Natural killer cell treated with Interleukin-12 subunit alpha and Interleukin-12 subunit beta and Interleukin-15 and Interleukin-18, amount 100 ng/mL, for 72 hours (primary cell): ENCODE data around the gene MAP3K20. TPM values are rescaled to one million over a fixed set of nuclear protein-coding genes. Genes with fewer than 3 reads are reported as not detected.

Experiments
- ATAC-seq, 2 donors: fragments of 150-1000 bp; cut with Tn5 transposase in 1 of 2; sonication (Bioruptor Pico), chemical (Tn5 transposase) in 1 of 2; 2 replicates each; pipeline ENCODE4 v1.10.0; 2021
- DNase-seq: peaks from one replicate; pipeline ENCODE4 v3.0.0; 2022; ENCODE audit warnings: low spot score
- H3K27ac Mint-ChIP-seq, 2 donors: 1 replicate in 1 of 2; 2 replicates in 1 of 2; pipeline ENCODE4 v1.8.0; 2022; ENCODE audit warnings: mixed read lengths in 2 of 2, mild to moderate bottlenecking in 1 of 2, moderate library complexity in 1 of 2
- H3K27me3 Mint-ChIP-seq, 2 donors: 1 replicate in 1 of 2; 2 replicates in 1 of 2; pipeline ENCODE4 v1.8.0; 2022; ENCODE audit warnings: mixed read lengths in 2 of 2
- H3K36me3 Mint-ChIP-seq: one replicate; pipeline ENCODE4 v1.8.0; 2022; ENCODE audit warnings: mixed read lengths
- H3K4me1 Mint-ChIP-seq, 2 donors: 1 replicate in 1 of 2; 2 replicates in 1 of 2; pipeline ENCODE4 v1.8.0; 2022; ENCODE audit warnings: low read depth in 2 of 2, mixed read lengths in 2 of 2, mild to moderate bottlenecking in 1 of 2
- H3K4me3 Mint-ChIP-seq: one replicate; pipeline ENCODE4 v1.8.0; 2022; ENCODE audit warnings: mixed read lengths
- H3K9me3 Mint-ChIP-seq: 2 replicates; pipeline ENCODE4 v1.8.0; 2022; ENCODE audit warnings: mixed read lengths
- total RNA-seq, 2 donors: library from RNA; stranded (reverse); gene quantifications; one replicate each; pipeline ENCODE4 v1.2.3, GENCODE V29; 2022

Gene MAP3K20
- total RNA-seq, 2 donors from 2014 or later, result 30.1 to 76.8 TPM

DNA sequence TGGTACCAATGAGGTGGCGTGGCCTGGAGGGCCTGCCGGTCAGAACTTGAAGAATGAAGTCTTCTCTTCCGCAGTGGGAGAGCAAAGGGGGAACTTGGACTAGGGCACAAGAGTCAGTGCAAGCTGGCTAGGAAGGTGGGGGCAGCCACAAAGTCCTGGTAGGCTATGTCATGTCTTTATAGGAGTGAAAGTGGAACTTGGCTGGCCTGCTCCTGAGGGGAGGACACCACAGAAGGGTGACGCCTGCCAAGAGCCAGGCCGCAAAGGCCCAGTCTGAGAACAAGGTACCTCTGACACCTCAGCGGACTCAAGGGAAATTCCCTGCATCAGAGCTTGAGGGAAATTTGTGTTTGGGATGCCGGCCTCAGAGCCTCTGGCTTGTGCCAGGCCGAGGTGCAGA, 32.2 kb upstream of the MAP3K20 start:
- DNase-seq, result no peak
- Mint-ChIP-seq H3K9me3 (no peaks in the 10 kb centered on the region), H3K27me3 (peaks cover 0 to 9% of the 10 kb centered on the region in 2 donors), H3K4me1 (peaks cover 0 to 2% of the 10 kb centered on the region in 2 donors), H3K36me3 (no peaks in the 10 kb centered on the region), H3K4me3 (no peak overlapping the region), H3K27ac (no peak overlapping the region)
- peak; percentile 27 to 43 for ATAC-seq

DNA sequence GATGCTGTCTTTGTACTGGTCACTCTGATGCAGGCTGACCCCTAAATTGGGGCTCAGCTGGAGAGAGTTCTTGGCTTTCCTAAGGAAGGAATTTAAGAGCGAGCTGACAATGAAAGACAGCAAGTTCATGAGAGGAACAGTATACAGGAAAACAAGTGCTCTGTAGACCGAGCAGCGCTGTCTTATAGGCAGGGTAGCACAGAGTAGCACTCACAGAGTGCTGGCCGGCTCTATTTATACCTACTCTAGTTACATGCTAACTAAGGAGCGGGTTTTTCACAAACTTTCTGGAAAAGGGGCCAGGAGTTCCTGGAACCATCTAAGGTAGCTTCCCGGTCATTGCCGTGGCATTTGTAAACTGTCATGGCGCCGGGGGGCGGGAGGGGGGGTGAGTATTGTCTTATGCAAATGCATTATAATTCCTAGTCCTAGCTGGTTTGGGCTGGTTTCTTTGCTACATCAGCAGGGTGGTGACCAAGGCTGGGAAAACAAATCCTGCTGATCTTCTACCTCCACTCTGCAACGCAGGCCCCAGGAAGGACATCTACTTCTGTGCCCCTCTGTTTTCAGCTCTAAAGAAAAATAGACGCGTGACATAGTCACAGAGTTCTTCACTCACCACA, 31.6 kb upstream of the MAP3K20 start:
- H3K4me3 Mint-ChIP-seq, result no peak overlapping the region
- H3K36me3 Mint-ChIP-seq, result no peaks in the 10 kb centered on the region
- no peak overlapping the region for H3K27ac Mint-ChIP-seq
- ATAC-seq (peak; percentile 6 to 21), DNase-seq (no peak)
- peaks cover 3 to 6% of the 10 kb centered on the region in 2 donors for H3K4me1 Mint-ChIP-seq
- H3K27me3 Mint-ChIP-seq, result peaks cover 0 to 10% of the 10 kb centered on the region in 2 donors
- H3K9me3 Mint-ChIP-seq, result no peaks in the 10 kb centered on the region

DNA sequence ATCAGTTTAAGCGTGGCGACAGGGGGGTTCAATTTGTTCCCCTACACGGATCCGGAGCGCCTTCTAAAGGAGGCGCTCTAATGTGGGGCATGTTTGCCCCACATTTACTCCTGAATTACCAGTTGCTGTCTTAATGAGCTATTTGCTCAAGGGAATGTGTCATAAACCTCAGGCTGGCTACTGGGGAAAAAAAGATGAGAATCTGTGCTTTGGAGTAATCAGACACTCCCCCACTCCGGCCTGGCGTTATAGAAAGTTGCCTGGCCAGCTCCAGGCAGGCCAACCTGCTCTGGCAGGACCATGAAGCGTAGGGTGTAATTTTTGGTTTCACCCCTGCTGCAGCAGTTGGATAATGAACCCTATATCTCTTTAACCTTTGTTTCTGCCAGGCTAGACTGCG, 31.0 kb upstream of the MAP3K20 start:
- H3K27ac Mint-ChIP-seq, result no peak overlapping the region
- H3K27me3 Mint-ChIP-seq, result peaks cover 0 to 13% of the 10 kb centered on the region in 2 donors
- peaks cover 8 to 13% of the 10 kb centered on the region in 2 donors for H3K4me1 Mint-ChIP-seq
- H3K9me3 Mint-ChIP-seq, result no peaks in the 10 kb centered on the region
- H3K36me3 Mint-ChIP-seq, result no peaks in the 10 kb centered on the region
- no peak for ATAC-seq
- DNase-seq, result no peak
- no peak overlapping the region for H3K4me3 Mint-ChIP-seq

DNA sequence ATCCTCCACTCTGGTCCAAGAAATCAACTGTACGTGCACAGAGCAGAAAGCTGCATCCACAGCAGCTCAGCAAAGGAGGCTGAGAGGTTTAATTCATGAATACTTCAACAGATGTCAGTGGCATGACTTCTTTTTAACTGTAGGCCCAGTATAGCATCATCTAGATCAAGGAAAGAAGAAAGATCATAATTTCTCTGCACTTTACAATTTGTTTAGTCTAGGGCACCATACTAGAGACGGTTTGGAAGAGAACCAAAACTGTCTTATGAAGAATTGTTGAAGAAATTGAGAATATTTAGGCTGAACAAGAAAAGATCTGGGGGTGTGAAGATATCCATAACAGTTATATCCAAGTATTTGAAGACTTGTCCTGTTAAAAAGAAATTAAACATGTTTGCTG, 30.5 kb upstream of the MAP3K20 start:
- H3K27me3 Mint-ChIP-seq, result peaks cover 0 to 13% of the 10 kb centered on the region in 2 donors
- peaks cover 8 to 18% of the 10 kb centered on the region in 2 donors for H3K4me1 Mint-ChIP-seq
- DNase-seq (no peak), ATAC-seq (no peak)
- no peak overlapping the region for H3K4me3 Mint-ChIP-seq
- H3K27ac Mint-ChIP-seq, result no peak overlapping the region
- H3K9me3 Mint-ChIP-seq, result no peaks in the 10 kb centered on the region
- no peaks in the 10 kb centered on the region for H3K36me3 Mint-ChIP-seq

DNA sequence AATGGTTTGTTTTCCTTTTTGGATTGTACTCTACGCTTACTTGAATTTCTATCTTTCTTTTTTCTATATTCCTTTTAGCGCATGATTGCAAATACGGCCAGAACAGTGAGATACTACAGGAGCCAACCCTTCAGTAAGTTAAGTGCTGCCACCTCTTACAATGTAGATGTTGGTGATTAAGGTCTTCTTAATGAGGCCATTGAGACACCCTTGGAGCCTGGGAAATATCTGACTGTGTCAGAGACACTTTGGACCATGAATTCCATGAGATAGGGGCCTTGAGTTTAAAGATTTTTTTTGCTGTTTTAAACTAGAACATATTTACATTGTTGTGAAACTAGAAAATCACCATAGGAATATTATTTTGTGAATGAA, 27.1 kb upstream of the MAP3K20 start:
- Mint-ChIP-seq H3K4me3 (peak overlapping the region; percentile 52), H3K27me3 (peaks cover 19 to 21% of the 10 kb centered on the region in 2 donors), H3K27ac (peak overlapping the region; percentile 36 to 77), H3K4me1 (peaks cover 8 to 18% of the 10 kb centered on the region in 2 donors), H3K36me3 (no peaks in the 10 kb centered on the region), H3K9me3 (no peaks in the 10 kb centered on the region)
- no peak for ATAC-seq
- no peak for DNase-seq

DNA sequence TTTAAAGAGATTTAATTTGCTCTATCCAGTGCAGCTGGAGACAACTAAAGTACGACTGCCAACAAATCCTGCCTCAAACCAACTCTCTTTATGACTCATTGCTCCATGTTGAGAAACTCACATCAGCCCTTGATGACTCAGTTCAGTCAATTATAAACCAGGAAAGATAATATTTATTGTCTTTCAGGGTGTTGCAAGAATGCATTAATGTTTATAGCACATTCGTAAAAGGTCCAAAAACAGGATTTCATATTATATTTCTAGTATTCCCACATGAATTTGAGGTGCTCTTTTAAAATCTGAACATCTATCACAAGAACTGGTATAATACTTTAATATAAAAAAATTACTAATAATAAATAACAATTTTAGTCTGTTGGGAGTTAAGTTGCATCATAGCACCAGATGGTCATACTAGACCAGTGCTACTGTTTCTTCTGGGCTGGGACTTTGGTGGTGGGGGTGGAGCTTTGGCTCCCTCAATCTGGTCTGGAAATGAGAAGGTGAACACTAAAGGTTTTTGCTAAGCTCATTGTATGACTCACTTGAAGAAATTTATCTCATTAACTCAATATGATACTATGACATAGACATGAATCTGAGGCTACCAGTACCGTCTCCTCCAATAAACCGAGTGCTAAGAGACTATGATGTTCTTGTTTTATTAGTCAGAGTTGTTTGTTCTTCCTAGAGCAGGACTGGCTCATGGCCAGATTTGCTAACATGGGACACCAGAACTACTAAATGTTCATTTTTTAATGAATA, 26.6 kb upstream of the MAP3K20 start:
- peaks cover 8 to 18% of the 10 kb centered on the region in 2 donors for H3K4me1 Mint-ChIP-seq
- DNase-seq, result no peak
- peak overlapping the region; percentile 36 to 77 for H3K27ac Mint-ChIP-seq
- no peaks in the 10 kb centered on the region for H3K36me3 Mint-ChIP-seq
- H3K4me3 Mint-ChIP-seq, result peak overlapping the region; percentile 52
- H3K9me3 Mint-ChIP-seq, result no peaks in the 10 kb centered on the region
- H3K27me3 Mint-ChIP-seq, result peaks cover 21 to 23% of the 10 kb centered on the region in 2 donors
- ATAC-seq, result peak; percentile 83 to 96

DNA sequence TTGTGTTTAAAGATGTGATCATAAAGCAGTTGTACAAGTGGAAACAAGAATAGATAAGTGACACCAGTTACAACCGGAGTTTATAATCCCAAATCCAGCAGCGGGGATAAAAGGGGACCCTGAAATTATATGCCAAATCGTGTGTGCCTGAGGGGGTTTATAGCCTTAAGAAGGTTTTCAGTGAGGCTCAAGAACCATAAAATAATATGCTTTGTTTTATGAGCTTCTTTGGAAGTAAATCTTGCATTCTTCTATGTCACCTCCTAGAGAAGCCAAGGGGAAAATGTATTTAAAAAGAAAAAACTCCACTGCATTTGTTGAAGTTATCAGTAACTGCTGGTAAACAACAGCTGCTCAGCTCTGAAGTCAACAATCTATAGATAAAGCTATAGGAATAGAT, 25.8 kb upstream of the MAP3K20 start:
- ATAC-seq (no peak), DNase-seq (no peak)
- peak overlapping the region; percentile 52 for H3K4me3 Mint-ChIP-seq
- H3K27ac Mint-ChIP-seq, result peak overlapping the region; percentile 36 to 77
- no peaks in the 10 kb centered on the region for H3K9me3 Mint-ChIP-seq
- peaks cover 8 to 18% of the 10 kb centered on the region in 2 donors for H3K4me1 Mint-ChIP-seq
- H3K27me3 Mint-ChIP-seq, result peaks cover 21 to 28% of the 10 kb centered on the region in 2 donors
- no peaks in the 10 kb centered on the region for H3K36me3 Mint-ChIP-seq

DNA sequence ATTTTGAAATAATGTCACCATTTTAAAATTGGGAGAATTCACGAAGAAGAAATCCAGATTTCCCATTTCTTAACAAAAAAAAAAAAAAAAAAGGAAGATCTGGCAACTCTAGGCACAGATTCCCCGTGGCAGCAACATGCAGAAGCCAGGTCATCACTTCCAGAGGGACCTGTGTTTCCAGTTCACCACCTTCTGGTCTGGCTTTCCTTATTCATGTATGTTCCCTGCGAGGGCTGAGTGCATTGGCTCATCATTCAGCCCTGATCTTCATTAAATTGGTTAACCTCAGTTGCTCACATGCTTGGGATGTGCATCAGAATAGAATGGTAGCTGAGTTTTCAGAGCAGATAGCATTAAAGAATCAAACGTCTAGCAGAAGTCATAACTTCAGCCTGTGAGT, 25.0 kb upstream of the MAP3K20 start:
- no peak for DNase-seq
- H3K9me3 Mint-ChIP-seq, result no peaks in the 10 kb centered on the region
- peak overlapping the region in 1 of 2 donors; percentile 51 for H3K27ac Mint-ChIP-seq
- H3K4me1 Mint-ChIP-seq, result peaks cover 8 to 18% of the 10 kb centered on the region in 2 donors
- peaks cover 27 to 37% of the 10 kb centered on the region in 2 donors for H3K27me3 Mint-ChIP-seq
- no peak for ATAC-seq
- no peak overlapping the region for H3K4me3 Mint-ChIP-seq
- no peaks in the 10 kb centered on the region for H3K36me3 Mint-ChIP-seq

DNA sequence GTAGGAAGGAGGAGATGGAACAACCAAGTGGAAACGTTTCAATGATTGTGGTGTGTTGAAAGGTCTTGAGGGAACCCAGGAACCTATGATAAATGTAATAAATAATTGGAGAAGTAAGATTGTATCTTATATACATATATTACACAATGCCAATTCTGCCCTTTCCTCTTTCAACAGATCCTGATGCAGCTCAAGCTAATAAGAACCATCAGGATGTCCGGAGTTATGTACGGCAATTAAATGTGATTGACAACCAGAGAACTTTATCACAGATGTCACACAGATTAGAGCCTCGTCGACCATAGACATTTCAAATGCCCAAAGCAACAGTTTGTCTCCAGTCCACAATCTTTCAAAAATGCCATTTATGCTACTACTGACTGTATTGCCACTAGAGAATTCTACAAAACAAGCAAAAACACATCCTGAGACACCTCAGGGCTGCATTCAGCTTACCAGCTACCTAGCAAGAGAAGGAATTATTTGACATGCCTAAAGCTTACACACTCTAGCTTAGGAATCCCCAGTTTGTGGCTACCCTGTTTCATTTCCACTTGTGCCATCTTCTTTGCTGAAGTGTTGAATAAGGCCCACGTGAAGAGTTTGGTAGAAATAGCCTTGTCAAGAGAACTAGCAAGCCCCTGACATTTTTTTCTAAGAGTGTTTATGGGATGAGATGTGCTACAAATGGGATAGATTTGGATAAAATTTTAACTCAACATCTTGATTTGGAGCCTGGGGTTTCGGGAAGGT, 24.0 kb upstream of the MAP3K20 start:
- ATAC-seq (no peak), DNase-seq (no peak)
- H3K4me1 Mint-ChIP-seq, result peaks cover 8 to 18% of the 10 kb centered on the region in 2 donors
- H3K36me3 Mint-ChIP-seq, result no peaks in the 10 kb centered on the region
- H3K27me3 Mint-ChIP-seq, result peaks cover 29 to 37% of the 10 kb centered on the region in 2 donors
- no peak overlapping the region for H3K4me3 Mint-ChIP-seq
- no peaks in the 10 kb centered on the region for H3K9me3 Mint-ChIP-seq
- no peak overlapping the region for H3K27ac Mint-ChIP-seq

DNA sequence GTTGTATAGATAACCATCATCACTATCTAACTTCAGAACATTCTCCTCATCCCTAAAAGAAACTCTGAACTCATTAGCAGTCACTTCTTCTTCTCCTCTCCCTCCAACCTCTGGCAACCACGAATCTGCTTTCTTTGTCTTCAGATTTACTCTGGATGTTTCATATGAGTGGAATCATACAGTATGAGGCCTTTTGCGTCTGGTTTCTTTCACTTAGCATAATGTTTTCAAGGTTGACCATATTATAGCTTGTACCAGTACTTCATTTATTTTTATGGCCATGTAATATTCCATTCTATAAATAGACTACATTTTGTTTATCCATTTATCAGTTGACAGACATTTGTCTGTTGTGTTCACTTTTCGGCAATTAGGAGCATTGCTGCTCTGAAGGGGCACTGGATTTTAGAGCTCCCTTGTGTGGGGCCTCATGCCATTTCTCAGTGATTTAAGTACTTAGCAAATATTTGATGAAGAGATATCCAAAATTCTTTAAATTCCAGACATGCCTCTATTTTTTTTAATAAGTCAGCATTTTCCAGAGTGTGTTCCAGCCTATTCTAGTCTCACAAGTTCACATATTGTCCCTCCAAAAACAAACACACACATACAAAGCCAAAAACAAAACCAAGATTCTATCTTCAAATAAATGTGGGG, 22.5 kb upstream of the MAP3K20 start:
- peaks cover 8 to 18% of the 10 kb centered on the region in 2 donors for H3K4me1 Mint-ChIP-seq
- H3K27me3 Mint-ChIP-seq, result peaks cover 32 to 46% of the 10 kb centered on the region in 2 donors
- no peaks in the 10 kb centered on the region for H3K9me3 Mint-ChIP-seq
- DNase-seq, result no peak
- no peak for ATAC-seq
- H3K36me3 Mint-ChIP-seq, result no peaks in the 10 kb centered on the region
- H3K4me3 Mint-ChIP-seq, result no peak overlapping the region
- no peak overlapping the region for H3K27ac Mint-ChIP-seq

DNA sequence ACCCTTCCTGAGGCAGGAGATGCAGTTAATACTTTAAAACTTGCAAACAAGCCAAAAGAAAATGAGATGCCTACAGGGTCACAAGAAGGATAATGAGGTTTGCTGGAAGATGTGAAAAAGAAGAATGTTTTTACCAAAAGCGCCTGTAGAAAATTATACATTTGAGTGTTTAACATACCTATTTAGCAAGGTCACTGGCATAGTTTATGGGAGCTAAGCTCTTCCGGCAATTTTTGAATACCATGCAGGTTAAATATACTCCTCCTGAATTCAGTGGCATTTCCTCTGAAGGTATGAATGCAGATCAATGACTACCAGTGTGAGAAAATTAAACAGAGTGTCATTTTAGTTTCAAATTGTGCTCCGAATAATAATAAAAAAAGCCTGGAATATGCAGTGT, 21.2 kb upstream of the MAP3K20 start:
- Mint-ChIP-seq H3K9me3 (no peaks in the 10 kb centered on the region), H3K4me1 (peaks cover 4 to 7% of the 10 kb centered on the region in 2 donors), H3K27ac (no peak overlapping the region), H3K4me3 (no peak overlapping the region), H3K36me3 (no peaks in the 10 kb centered on the region), H3K27me3 (peaks cover 29 to 46% of the 10 kb centered on the region in 2 donors)
- DNase-seq (no peak), ATAC-seq (no peak)

DNA sequence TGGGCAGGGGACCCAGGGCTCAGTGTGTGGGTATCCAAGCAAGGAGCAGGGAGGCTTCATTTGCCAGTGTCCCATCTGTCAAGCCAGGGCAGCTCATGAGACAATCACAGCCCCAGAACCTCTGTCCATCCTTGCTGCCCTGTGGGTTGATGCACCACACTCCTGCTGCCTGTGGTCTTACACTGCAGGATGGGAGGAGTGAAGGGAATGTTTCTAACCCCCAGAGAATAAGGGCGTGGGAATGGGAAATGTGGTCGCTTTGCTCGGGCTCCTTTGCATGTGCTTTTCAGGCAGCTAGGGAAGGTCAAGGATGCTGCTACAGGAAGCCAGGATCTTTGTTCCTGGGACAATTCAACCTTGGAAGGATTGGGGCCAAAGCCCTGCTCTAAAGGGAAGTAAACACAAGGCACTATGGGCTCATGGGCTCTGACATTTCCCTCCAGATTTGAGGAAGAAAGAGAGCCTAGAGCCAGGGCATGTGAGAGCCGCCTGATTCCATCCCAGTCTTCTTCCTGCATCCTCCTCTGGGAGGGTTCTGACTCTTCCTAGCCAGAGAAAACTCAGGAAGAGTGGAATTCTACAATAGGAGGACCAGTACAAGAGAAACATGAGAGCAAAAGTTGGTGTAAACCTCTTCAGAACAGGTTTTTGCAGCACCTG, 18.8 kb upstream of the MAP3K20 start:
- Mint-ChIP-seq H3K36me3 (no peaks in the 10 kb centered on the region), H3K4me3 (no peak overlapping the region), H3K9me3 (no peaks in the 10 kb centered on the region), H3K4me1 (peaks cover 0 to 3% of the 10 kb centered on the region in 2 donors), H3K27me3 (peaks cover 26 to 35% of the 10 kb centered on the region in 2 donors), H3K27ac (no peak overlapping the region)
- ATAC-seq, result no peak
- DNase-seq, result no peak

DNA sequence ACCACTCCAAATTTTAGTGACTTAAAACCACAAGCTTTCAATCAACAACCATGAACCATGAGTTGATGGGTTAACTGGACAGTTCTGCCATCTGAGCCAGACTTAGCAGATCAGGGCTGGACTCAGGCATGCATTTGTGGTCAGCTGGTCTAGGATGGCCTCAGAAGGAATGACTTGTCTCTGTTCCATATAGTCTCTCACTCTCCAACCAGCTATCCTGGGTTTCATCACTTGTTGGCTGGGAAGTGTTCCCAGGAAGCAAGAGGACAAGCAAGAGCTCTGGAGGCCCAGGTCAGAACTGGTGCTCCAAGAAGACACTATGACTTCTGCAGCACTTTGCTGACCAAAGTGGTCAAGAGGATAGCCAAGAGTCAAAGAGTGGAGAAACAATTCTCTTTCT, 17.5 kb upstream of the MAP3K20 start:
- Mint-ChIP-seq H3K27ac (no peak overlapping the region), H3K36me3 (no peaks in the 10 kb centered on the region), H3K9me3 (no peaks in the 10 kb centered on the region), H3K4me3 (no peak overlapping the region), H3K27me3 (peaks cover 28 to 31% of the 10 kb centered on the region in 2 donors), H3K4me1 (peaks cover 0 to 3% of the 10 kb centered on the region in 2 donors)
- ATAC-seq (peak; percentile 33 to 40), DNase-seq (no peak)
